Ovary (tissue), 9 donors: ENCODE measurements around the gene EVA1A. TPM values are rescaled to one million over a fixed set of nuclear protein-coding genes. Genes with fewer than 3 reads are reported as not detected.

Experiments used
- DNase-seq, 5 donors: peaks; one replicate each; pipeline ENCODE4 v3.0.0-alpha.2; 2019 to 2020
- H3K27ac ChIP-seq, 2 donors: fragments of 200-600 bp; one replicate each; pipeline versions ENCODE4 v1.5.1 to v1.8.0; 2019 to 2022
- H3K27me3 ChIP-seq: fragments of 200-600 bp; one replicate; pipeline ENCODE4 v1.8.0; 2022
- H3K36me3 ChIP-seq: fragments of 200-600 bp; sonication (generic); one replicate; pipeline ENCODE4 v1.5.1; 2019
- H3K4me1 ChIP-seq: one replicate; pipeline ENCODE4 v1.8.1; 2013; ENCODE audit warnings: mild to moderate bottlenecking, moderate library complexity; ENCODE audit not compliant: insufficient read depth
- H3K4me3 ChIP-seq: fragments of 200-600 bp; sonication (generic); one replicate; pipeline ENCODE4 v1.5.1; 2017
- H3K9me3 ChIP-seq, 2 donors: fragments of 200-600 bp in 1 of 2; sonication (generic) in 1 of 2; one replicate each; pipeline versions ENCODE4 v1.5.1 to v1.8.1; 2013 to 2019; ENCODE audit warnings: mild to moderate bottlenecking in 1 of 2, moderate library complexity in 1 of 2
- EP300 ChIP-seq: sonication (generic); formaldehyde crosslinking; IDR thresholded peaks from one replicate; pipeline ENCODE4 v1.6.1; 2017; ENCODE audit warnings: antibody characterized with exemption
- POLR2A ChIP-seq: fragments of 450-650 bp; IDR thresholded peaks from one replicate; pipeline ENCODE4 v1.6.1; 2017; ENCODE audit warnings: antibody characterized with exemption, mild to moderate bottlenecking, moderate library complexity
- WGBS, 3 donors: extraction: QIAGEN DNeasy Blood & Tissue Kit in 1 of 3; methylation state at CpG; one replicate each; pipeline versions ENCODE4 v1.1.5 to v1.1.7; 2013 to 2017; 5-methylcytosine and 5-hydroxymethylcytosine counted together
- intact Hi-C, 4 donors: fragments of 100-400 bp; cut with DNase I; formaldehyde crosslinking; loops; one replicate each; pipeline versions ENCODE4 v1.11.0 to v1.15.1; 2022 to 2023
- polyA plus RNA-seq, 2 donors: library from polyadenylated mRNA; stranded (reverse); fragments of 200-250 nt in 1 of 2; fragments of 350-450 nt in 1 of 2; fragmentation: Illumina TruSeq in 1 of 2; extraction: RNeasy Lipid Tissue Mini Kit (QIAGEN cat#74804) in 1 of 2; gene quantifications; one replicate each; pipeline ENCODE4 v1.2.3, GENCODE V29; 2013 to 2014
- total RNA-seq, 7 donors: library from RNA; depleted of rRNA in 2 of 7; stranded (reverse); fragments of >200 nt in 2 of 7; fragmentation: NEBNext Ultra II Directional in 3 of 7; extraction: Animal tissue kit (Norgen Biotek cat#: 25700) in 3 of 7; gene quantifications; one replicate each; pipeline versions ENCODE4 v1.1.0 to v1.2.4, GENCODE V29; 2016 to 2023
- TF ChIP-seq, protein P1 (sequence below), 3 donors: fragments of 450-650 bp in 2 of 3; fragments of 200-600 bp in 1 of 3; IDR thresholded peaks; one replicate each; pipeline versions ENCODE4 v1.5.1 to v1.8.0; 2016 to 2022; ENCODE audit warnings: antibody characterized with exemption in 3 of 3, mild to moderate bottlenecking in 1 of 3
- donor health status: DM: no; HTN: no; CAD: no; lungs with moderate emphysema.
- donor health status: DM: no; HTN: no; CAD: no.
- donor health status: Bipolar disorder and iron deficiency.
- donor health status: DM: yes; HTN: yes; CAD: no.
- donor health status: DM: no; HTN: no; CAD: no.
- donor health status: DM: yes; HTN: yes; CAD: no.

The EVA1A gene
- total and polyA plus RNA-seq, 9 donors = 0.62 to 12.2 (median 1.4) TPM

DNA sequence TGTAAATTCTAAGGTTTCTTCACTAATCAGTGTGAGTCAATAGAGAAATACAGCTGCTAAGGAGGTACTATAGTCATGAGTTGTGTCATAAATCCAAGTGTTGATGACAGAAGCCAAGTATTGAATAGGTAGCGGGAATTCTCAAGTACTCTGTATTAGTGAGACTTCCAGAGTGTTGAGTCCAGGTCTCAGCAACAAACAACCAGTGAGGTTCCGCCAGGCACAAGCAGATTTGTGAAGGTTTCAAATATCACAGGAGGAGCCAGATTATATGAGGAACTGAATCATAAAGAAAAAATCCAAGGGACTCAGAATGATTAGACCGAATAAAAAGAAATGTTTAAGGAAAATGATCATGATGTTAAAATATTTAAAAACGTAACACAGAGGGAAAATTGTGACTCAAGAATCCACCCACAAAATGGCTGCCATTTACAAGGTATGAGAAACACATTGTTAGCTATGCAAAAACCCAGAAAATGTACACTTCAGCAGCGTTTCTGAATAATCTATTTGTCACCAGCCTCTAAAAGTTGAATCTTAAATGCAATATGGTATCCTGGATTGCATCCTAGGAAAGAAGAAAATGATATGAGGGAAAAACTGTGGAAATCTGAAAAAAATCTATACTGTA lies 27.3 kb upstream of the EVA1A start:
- no peak for TF ChIP-seq POLR2A
- no peak for TF ChIP-seq EP300
- TF ChIP-seq, protein P1, sequence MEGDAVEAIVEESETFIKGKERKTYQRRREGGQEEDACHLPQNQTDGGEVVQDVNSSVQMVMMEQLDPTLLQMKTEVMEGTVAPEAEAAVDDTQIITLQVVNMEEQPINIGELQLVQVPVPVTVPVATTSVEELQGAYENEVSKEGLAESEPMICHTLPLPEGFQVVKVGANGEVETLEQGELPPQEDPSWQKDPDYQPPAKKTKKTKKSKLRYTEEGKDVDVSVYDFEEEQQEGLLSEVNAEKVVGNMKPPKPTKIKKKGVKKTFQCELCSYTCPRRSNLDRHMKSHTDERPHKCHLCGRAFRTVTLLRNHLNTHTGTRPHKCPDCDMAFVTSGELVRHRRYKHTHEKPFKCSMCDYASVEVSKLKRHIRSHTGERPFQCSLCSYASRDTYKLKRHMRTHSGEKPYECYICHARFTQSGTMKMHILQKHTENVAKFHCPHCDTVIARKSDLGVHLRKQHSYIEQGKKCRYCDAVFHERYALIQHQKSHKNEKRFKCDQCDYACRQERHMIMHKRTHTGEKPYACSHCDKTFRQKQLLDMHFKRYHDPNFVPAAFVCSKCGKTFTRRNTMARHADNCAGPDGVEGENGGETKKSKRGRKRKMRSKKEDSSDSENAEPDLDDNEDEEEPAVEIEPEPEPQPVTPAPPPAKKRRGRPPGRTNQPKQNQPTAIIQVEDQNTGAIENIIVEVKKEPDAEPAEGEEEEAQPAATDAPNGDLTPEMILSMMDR (IDR thresholded peaks at IDR 0.05) = no peak
- no peak for DNase-seq
- WGBS, 3 donors = 77 to 80% (median 79%) methylated on average over 5 of the region's 5 CpGs
- Histone ChIP-seq H3K9me3 (no peaks in the 10 kb centered on the region), H3K4me3 (no peak overlapping the region), H3K36me3 (no peaks in the 10 kb centered on the region), H3K27me3 (no peaks in the 10 kb centered on the region), H3K4me1 (no peaks in the 10 kb centered on the region), H3K27ac (no peak overlapping the region)
- intact Hi-C loops = no loop called here

DNA sequence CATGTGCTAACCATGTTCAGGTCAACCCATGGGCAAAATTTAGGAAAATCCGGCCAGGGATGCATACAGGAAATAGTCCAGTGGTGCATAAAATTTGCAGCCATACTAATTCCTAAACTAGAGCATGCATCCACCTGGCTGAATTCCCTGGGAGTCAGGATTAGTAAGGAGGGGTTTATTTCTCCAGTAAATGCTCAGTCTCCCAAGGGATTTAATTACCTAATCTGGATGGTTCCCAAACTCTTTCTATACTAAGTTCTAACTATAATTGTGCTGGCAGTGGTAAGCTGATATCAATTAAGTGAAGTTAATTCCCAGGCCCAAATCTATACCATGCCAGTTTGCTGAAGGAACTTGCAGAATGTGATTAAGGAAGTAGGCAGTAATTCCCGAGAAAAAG lies 26.2 kb upstream of the EVA1A start:
- 82 to 89% (median 83%) methylated on average over 2 of the region's 2 CpGs for WGBS, 3 donors

DNA sequence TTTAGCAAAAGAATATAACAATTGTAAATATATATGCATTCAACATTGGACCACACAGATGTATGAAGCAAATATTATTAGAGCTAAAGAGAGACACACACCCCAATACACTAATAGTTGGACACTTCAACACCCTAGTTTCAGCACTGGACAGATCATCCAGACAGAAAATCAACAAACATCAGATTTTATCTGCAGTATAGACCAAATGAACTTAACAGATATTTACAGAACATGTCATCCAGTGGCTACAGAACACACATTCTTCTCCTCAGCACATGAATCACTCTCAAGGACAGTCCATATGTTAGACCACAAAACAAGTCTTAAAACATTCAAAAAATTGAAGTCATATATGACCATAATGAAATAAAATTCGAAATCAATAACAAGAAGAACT lies 22.1 kb upstream of the EVA1A start:
- Histone ChIP-seq H3K4me1 (no peaks in the 10 kb centered on the region), H3K4me3 (no peak overlapping the region), H3K36me3 (no peaks in the 10 kb centered on the region), H3K9me3 (no peaks in the 10 kb centered on the region), H3K27ac (no peak overlapping the region), H3K27me3 (no peaks in the 10 kb centered on the region)
- WGBS, 3 donors = 83 to 90% (median 90%) methylated on average over 1 of the region's 1 CpG
- no peak for TF ChIP-seq POLR2A
- TF ChIP-seq, protein P1 (IDR thresholded peaks at IDR 0.05) = no peak
- intact Hi-C loops = no loop called here
- no peak for DNase-seq

More for the DNA sequence above, 26.2 kb upstream of the EVA1A start:
- no peak for DNase-seq
- Histone ChIP-seq H3K36me3 (no peaks in the 10 kb centered on the region), H3K4me3 (no peak overlapping the region), H3K27ac (no peak overlapping the region), H3K9me3 (no peaks in the 10 kb centered on the region), H3K27me3 (no peaks in the 10 kb centered on the region), H3K4me1 (no peaks in the 10 kb centered on the region)
- no peak for TF ChIP-seq POLR2A
- TF ChIP-seq, protein P1 (IDR thresholded peaks at IDR 0.05) = no peak
- TF ChIP-seq EP300 = no peak
- intact Hi-C loops = no loop called here

DNA sequence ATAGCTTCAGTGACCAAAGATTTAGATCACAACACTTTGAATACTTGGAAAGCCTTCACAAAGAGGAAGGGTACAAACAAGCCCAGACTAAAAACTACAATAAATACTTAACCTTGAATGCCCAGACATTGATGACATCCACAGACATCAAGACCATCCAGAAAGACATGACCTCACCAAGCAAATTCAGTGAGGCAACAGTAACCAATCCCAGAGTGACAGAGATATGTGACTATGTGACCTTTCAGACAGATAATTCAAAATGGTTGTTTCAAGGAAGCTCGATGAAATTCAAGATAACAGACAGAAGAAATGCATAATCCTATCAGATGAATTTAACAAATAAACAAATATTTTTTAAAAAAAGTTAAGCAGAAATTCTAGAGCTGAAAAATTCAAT lies 19.9 kb upstream of the EVA1A start:
- intact Hi-C loops = no loop called here
- H3K27ac ChIP-seq = no peak overlapping the region
- no peaks in the 10 kb centered on the region for H3K36me3 ChIP-seq
- 90 to 96% (median 93%) methylated on average over 1 of the region's 1 CpG for WGBS, 3 donors
- no peak for DNase-seq
- H3K4me1 ChIP-seq = no peaks in the 10 kb centered on the region
- TF ChIP-seq, protein P1 (IDR thresholded peaks at IDR 0.05) = no peak
- no peak for TF ChIP-seq POLR2A
- no peak for TF ChIP-seq EP300
- no peak overlapping the region for H3K4me3 ChIP-seq
- H3K9me3 ChIP-seq = no peaks in the 10 kb centered on the region
- H3K27me3 ChIP-seq = no peaks in the 10 kb centered on the region
